ENCODE results near the gene ANKH.
A peak's percentile ranks its signal among the peaks of the same experiment; 100 is the strongest.
"Not testable (repeated sequence)": the region's sequence is repeated elsewhere in the genome, so short reads cannot be mapped to it uniquely, and the experiment has no call there.

The ANKH gene

GRCh38 chr5:14882658-14883580, 11.3 kb upstream of the ANKH start:
- no peak for DNase-seq

- DNase-seq, result no peak
Observed at GRCh38 chr5:14881826-14882225, 10.2 kb upstream of the ANKH start.

- DNase-seq, result no peak
Observed at GRCh38 chr5:14880688-14881087, 9.1 kb upstream of the ANKH start.

- no peak for DNase-seq
Observed at GRCh38 chr5:14879937-14880589, 8.5 kb upstream of the ANKH start.

- DNase-seq, result no peak
Observed at GRCh38 chr5:14879393-14879792, 7.8 kb upstream of the ANKH start.

- DNase-seq, result not testable (repeated sequence)
Observed at GRCh38 chr5:14878192-14878591, 6.6 kb upstream of the ANKH start.

GRCh38 chr5:14876095-14876494, 4.5 kb upstream of the ANKH start:
- DNase-seq, result no peak

GRCh38 chr5:14873790-14874189, 2.2 kb upstream of the ANKH start:
- DNase-seq, result no peak

- DNase-seq, result no peak
Observed at GRCh38 chr5:14873093-14873492, 1.5 kb upstream of the ANKH start.

- DNase-seq, result peak; percentile 75
Observed at GRCh38 chr5:14872070-14872989, 752 bp upstream of the ANKH start.

GRCh38 chr5:14870337-14871213, 1.0 kb downstream of the ANKH start:
- DNase-seq, result peak; percentile 43

- peak; percentile 42 for DNase-seq
Observed at GRCh38 chr5:14869668-14870164, 1.9 kb downstream of the ANKH start.

GRCh38 chr5:14869233-14869632, 2.3 kb downstream of the ANKH start:
- no peak for DNase-seq

GRCh38 chr5:14868771-14869170, 2.8 kb downstream of the ANKH start:
- DNase-seq, result no peak

- DNase-seq, result no peak
Observed at GRCh38 chr5:14864181-14864812, 7.3 kb downstream of the ANKH start.

GRCh38 chr5:14863105-14863504, 8.5 kb downstream of the ANKH start:
- DNase-seq, result no peak

- no peak for DNase-seq
Observed at GRCh38 chr5:14861123-14861765, 10.3 kb downstream of the ANKH start.

GRCh38 chr5:14859980-14860379, 11.6 kb downstream of the ANKH start:
- no peak for DNase-seq

- no peak for DNase-seq
Observed at GRCh38 chr5:14859150-14859549, 12.4 kb downstream of the ANKH start.

GRCh38 chr5:14855366-14855765, 16.2 kb downstream of the ANKH start:
- DNase-seq, result no peak

- no peak for DNase-seq
Observed at GRCh38 chr5:14854799-14855198, 16.8 kb downstream of the ANKH start.

Measured in CD4-positive, alpha-beta T cell treated with Interleukin-17A for 4 hours (primary cell).